H7 (cell line): Measurements from ENCODE around the gene ADAR. TPM values are rescaled to one million over a fixed set of nuclear protein-coding genes. Genes with fewer than 3 reads are reported as not detected.

Experiments
- DNase-seq: peaks from one replicate; pipeline ENCODE4 v3.0.0; 2012
- H3K27me3 ChIP-seq: 2 replicates; pipeline ENCODE4 v1.6.0; 2011; ENCODE audit warnings: mild to moderate bottlenecking, low read length; ENCODE audit not compliant: control insufficient read depth, insufficient read depth
- H3K36me3 ChIP-seq: replicated peaks from 2 replicates; pipeline ENCODE4 v1.5.1; 2011; ENCODE audit warnings: low read length; ENCODE audit not compliant: control insufficient read depth, insufficient read depth
- H3K4me3 ChIP-seq: 2 replicates; pipeline ENCODE4 v1.5.1; 2011; ENCODE audit warnings: low read depth, mild to moderate bottlenecking, control low read depth, low read length, moderate library complexity; ENCODE audit not compliant: insufficient read depth
- total RNA-seq: library from RNA; depleted of rRNA; stranded (reverse); fragments of >200 nt; shearing (Covaris generic); gene quantifications from 2 replicates; pipeline ENCODE4 v1.2.3, GENCODE V29; 2014

The ADAR gene
- total RNA-seq, 1 experiment from 2014 or later: 196 TPM

DNA sequence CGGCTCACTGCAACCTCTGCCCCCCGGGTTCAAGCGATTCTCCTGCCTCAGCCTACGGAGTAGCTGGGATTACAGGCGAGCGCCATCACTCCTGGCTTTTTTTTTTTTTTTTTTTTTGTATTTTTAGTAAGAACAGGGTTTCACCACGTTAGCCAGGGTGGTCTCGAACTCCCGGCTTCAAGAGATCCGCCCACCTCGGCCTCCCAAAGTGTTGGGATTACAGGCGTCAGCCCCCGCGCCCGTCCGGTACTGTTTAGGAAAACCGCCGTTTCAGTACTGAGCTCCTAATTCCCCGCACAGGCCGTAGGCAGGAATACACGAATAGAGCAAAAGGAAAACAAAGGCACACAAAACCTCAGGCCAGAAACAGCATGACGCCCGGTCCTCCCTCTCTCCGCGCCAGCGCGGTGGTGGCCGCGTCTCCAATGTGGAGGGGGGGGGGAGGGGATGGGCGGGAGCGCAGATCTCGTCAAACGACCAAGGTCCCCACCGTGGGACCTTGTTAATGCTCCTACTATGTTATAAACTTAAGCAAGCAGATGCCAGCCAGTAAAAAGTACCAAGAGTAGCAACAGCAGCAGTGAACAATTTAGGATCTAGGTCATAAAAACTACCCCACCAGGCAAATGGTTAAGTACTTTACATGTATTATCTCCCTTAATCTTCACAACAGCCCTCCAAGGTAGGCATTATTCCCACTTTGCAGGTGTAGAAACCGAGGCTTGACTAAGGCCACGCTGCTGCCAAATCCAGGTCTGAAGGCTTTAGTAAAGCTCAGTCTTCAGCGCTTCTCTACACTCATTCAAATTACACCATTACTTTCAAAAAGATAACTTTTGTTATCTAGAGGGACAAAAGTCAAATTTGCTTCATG, 648 bp upstream of the ADAR start:
- DNase-seq: peak; percentile 83
- Histone ChIP-seq H3K27me3 (no peaks in the 10 kb centered on the region), H3K4me3 (peak overlapping the region; percentile 60), H3K36me3 (peaks cover 2% of the 10 kb centered on the region)

DNA sequence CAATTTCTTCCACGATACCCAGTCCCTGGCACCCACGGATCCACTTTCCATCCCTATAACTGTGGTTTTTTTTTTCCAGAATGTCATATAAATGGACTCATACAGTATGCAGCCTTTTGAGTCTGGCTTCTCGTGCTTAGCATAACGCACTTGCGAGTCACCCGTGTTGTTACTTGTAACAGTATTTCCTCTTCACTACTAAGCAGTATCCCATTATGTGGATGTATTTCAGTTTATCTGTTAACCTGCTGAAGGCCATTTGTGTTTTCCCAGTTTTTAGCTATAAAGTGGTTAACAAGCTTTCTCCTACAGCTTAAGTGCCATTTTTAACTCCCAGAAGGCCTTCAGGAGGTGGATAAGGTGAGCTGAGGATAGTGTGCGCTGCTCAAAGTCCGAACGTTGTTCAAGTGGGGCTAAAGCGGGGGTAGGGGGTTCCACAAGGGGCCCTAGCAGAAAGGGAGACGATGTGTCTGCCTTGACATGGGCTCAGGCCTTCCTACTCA, 829 bp downstream of the ADAR start:
- Histone ChIP-seq H3K27me3 (no peaks in the 10 kb centered on the region), H3K36me3 (peaks cover 5% of the 10 kb centered on the region), H3K4me3 (peak overlapping the region; percentile 60)
- DNase-seq: peak; percentile 41

DNA sequence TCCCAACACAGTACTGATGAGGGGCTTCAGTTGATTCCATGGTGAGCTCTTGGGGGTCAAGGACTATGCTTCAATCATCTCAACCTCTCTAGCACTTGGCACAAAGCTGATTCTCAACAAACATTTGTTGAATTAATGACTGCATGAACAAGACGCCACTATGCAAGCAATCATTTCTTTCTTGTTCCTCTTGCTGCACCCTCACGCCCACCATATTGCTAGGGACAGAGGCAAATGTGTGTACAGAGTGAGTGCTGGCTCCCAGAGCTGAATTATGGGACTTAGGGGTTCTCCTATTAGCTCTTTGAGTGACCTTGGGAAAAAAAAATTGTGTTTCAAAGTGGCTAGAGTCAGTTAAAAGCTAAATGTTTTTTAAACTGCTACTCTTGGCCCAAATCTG, 2.5 kb downstream of the ADAR start:
- Histone ChIP-seq H3K4me3 (no peak overlapping the region), H3K27me3 (no peaks in the 10 kb centered on the region), H3K36me3 (peaks cover 17% of the 10 kb centered on the region)
- DNase-seq: no peak

DNA sequence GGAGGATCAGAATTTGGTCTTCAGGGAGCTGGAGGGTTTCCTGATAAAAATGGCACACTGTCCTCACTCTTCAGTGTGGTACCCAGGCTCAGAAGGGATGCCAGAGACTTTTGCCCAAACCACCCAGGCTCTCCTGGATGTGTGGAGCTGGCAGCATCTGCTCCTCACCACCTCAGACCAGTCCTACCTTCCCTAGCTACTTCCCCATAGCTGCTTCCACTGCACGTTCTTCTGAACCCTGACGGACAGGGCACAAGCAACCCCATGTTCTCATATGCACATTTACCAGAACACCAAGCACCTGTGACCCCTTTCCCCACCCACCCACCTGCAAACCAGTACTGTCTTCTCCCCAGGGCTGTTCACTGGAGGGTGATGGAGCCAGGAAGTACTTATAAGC, 4.7 kb downstream of the ADAR start:
- Histone ChIP-seq H3K27me3 (no peaks in the 10 kb centered on the region), H3K4me3 (no peak overlapping the region), H3K36me3 (peaks cover 25% of the 10 kb centered on the region)
- no peak for DNase-seq

DNA sequence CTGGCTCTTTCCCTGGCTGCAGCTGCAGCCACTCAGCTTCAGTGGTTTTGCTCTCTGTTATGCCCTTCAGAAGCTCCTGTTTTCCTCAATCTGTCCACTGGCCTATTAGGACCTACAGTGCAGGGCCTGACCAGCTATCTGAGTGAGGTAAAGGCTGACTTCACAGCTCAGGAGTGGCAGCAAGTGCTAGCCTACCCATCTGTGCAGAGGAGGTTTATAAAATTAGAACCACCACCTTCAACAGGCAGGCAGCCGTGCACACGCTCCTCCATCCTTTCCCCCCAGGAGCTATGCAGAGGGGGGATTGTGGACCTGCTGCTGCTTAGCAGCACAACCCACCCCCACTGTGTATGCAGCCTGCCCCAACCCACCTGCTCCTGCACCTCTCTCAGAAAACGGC, 8.3 kb downstream of the ADAR start:
- no peak for DNase-seq
- Histone ChIP-seq H3K36me3 (peaks cover 55% of the 10 kb centered on the region), H3K27me3 (no peaks in the 10 kb centered on the region), H3K4me3 (no peak overlapping the region)

DNA sequence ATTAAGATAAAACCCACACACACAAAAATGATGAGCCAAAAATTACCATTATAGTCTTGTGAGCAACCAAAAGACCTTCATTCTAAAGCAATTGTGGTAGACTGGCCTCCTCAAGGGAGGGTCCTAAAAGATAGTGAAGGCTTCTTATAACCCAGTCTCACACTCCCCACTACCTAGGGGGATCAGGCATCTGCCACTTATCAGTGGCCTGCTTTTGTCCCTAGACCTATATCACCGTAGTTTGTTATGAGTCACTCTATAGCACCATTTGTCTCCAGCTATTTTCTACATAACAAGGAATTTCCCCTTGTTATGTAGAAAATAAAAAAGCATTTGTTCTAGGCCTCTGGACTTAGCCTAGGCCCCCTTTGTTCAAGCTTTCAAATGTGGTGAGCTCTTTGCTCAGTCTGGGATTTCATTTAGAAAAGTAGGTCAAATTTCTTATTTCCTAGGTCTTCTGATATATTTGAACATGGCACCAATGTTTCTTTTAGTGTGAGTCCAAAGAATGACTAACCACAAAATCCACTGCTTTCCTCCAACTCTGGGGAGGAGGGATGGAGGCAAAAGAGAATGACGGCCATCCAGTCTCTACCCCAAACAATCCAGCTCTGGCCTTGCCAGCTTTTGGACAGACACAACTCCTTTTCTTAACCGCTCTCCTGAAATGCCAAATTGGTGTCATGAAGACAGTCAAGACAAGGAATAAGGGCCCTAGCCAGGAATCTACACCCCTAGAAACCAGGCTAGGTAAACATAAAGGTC, 8.9 kb downstream of the ADAR start:
- Histone ChIP-seq H3K36me3 (peaks cover 57% of the 10 kb centered on the region), H3K27me3 (no peaks in the 10 kb centered on the region), H3K4me3 (no peak overlapping the region)
- DNase-seq: no peak

DNA sequence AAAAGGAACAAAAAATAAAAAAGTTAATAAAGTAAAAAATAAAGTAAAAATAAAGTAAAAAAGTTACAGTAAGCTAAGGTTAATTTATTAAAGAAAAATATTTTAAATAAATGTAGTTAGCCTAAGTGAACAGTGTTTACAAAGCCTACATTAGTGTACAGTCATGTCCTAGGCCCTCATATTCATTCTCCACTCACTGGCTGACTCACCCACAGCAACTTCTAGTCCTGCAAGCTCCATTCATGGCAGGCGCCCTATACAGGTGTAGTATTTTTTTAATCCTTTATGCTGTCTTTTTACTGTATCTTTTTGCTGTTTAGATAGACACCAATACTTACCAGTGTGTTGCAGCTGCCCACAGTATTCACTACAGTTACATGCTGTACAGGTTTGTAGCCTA, 12.4 kb downstream of the ADAR start:
- no peak for DNase-seq
- peaks cover 53% of the 10 kb centered on the region for H3K36me3 ChIP-seq

DNA sequence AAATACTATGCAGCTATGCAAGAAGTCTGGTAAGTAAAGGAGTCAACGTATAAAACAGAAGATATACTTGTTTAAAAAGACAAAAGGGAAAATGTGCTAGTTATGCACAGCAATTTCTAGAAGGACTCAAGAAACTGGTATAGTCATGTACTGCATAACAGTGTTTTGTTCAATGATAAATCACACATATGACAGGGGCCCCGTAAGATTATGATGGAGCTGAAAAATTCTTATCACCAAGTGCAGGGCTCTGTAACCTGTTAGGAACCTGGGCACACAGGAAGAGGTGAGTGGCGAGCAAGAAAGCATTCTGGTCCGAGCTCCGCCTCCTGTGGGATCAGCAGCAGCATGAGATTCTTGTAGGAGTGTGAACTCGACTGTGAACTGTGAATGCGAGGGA, 13.2 kb downstream of the ADAR start:
- no peak for DNase-seq
- Histone ChIP-seq H3K27me3 (no peaks in the 10 kb centered on the region), H3K4me3 (no peak overlapping the region), H3K36me3 (peaks cover 56% of the 10 kb centered on the region)

More for the DNA sequence above, 12.4 kb downstream of the ADAR start:
- Histone ChIP-seq H3K27me3 (no peaks in the 10 kb centered on the region), H3K4me3 (no peak overlapping the region)

DNA sequence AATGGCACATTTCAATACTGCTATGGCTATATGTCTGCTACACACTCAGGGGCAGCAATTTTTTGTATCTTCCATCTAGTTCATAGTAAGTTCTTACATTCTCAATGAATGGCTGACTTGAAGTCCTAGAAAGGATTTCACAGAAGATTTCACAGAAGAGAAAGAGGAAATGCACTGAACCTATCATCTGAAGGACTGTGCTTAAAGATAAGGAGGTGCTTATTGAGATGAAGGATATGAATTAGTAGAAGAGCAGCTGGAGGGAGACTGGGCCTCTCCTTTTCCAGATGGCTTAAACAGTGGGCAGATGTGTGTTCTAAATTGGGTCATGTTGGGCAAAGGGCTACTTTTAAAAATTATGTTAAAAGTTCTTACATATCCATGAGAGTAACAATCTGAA, 14.6 kb downstream of the ADAR start:
- H3K36me3 ChIP-seq: peaks cover 64% of the 10 kb centered on the region
- H3K4me3 ChIP-seq: no peak overlapping the region
- H3K27me3 ChIP-seq: no peaks in the 10 kb centered on the region
- DNase-seq: no peak

DNA sequence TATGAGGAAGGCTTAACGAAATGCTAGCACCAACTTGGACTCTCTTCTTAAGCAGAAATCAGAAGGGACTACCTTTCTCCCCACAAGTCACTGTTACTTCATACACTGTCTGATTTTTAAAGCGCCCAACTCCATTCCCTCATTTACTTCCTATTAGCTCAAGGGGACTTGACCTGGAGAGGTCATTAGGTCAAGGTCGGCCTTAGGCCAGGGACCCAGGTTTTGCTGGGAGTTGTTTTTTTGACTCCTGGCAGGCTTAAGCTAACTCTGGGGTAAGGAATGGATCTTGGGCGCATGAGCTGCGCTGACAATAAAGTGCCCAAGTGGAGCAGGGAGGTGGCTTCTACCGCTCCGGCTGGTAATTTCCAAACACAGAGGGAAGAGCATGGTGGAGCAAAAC, 16.8 kb downstream of the ADAR start:
- DNase-seq: no peak
- H3K36me3 ChIP-seq: peaks cover 62% of the 10 kb centered on the region
- no peak overlapping the region for H3K4me3 ChIP-seq
- no peaks in the 10 kb centered on the region for H3K27me3 ChIP-seq

DNA sequence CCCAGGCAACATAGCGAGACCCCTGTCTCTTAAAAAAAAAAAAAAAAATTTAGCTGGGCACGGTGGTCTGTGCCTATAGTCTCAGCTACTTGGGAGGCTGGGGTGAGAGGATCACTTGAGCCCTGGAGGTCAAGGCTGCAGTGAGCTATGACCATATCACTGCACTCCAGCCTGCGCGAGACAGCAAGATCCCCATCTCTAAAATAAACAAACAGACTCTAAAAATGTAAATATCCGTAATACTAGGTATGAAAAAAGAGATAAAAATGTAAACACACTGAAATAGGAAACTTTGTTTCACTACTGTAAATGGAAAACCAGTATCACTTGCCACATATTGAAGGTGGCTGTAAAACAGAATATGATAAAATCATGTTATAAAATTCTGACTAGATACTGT, 17.2 kb downstream of the ADAR start:
- no peak for DNase-seq
- peaks cover 63% of the 10 kb centered on the region for H3K36me3 ChIP-seq
- H3K27me3 ChIP-seq: no peaks in the 10 kb centered on the region
- no peak overlapping the region for H3K4me3 ChIP-seq

DNA sequence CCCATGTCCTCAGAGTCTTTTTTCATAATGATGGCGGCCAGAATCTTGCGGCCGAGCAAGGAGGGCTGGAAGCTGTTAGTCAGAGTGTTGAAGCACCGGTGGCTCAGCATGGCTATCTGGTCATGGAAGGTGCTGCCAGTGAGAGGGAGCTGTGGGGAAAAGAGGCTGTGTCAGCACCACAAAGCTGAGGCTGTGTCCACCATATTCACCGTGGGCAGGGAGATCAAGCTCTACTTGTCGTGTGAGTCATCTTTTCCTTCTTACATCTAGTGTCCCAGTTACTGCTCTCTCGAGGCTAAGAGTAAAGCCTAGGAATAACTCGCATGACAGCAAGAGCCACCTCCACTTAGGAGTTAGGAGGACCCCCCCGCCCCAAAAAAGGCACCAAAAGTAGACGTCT, 18.2 kb downstream of the ADAR start:
- peaks cover 65% of the 10 kb centered on the region for H3K36me3 ChIP-seq
- no peaks in the 10 kb centered on the region for H3K27me3 ChIP-seq
- DNase-seq: no peak
- H3K4me3 ChIP-seq: no peak overlapping the region

DNA sequence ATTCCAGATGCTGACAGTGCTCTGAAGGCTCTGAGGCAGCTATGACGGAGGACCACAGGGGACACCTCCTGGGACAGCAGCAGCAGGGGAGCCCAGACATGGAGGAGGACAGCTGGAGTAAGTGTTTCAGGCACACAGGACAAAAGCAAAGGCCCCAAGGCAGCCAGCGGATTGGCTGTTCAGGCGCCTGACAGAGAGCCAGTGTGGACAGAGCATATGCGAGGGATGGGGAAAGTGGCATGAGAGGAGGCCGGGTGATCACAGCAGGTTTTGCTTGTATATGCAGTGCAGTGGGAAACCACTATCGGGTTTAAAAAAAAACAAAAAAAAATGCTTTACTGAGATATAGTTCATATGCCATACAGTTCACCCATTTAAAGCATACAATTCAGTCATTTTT, 21.3 kb downstream of the ADAR start:
- H3K4me3 ChIP-seq: no peak overlapping the region
- DNase-seq: no peak
- H3K27me3 ChIP-seq: no peaks in the 10 kb centered on the region
- peaks cover 79% of the 10 kb centered on the region for H3K36me3 ChIP-seq

DNA sequence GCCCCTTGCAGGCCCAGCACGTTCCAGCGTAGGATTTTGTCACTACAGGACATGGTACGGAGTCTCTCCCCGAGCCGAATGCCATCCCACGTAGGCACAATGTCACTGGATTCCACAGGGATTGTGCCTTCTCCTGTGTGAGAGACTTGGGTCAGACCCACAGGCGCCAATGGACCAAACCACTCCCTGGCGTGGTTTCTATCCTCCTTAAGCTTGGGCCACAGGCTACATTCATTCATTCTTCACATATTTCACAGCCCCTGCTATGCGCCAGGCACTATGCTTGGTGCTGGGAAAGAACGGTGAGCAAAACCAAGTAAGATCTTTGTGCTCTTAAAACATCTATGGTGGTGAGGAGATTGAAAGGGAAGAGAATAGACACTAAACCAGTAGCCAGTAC, 21.8 kb downstream of the ADAR start:
- H3K27me3 ChIP-seq: no peaks in the 10 kb centered on the region
- peaks cover 76% of the 10 kb centered on the region for H3K36me3 ChIP-seq

More for the DNA sequence above, 21.8 kb downstream of the ADAR start:
- H3K4me3 ChIP-seq: no peak overlapping the region
- DNase-seq: no peak
